ENCODE results near the gene SKOR1. TPM values are rescaled to one million over a fixed set of nuclear protein-coding genes. Genes with fewer than 3 reads are reported as not detected.

The SKOR1 gene
- total and polyA plus RNA-seq, 2 of the 13 experiments (the other 11 are each of a cell fraction or from before 2014, with no cell fraction given) = 0.09 to 0.11 TPM

DNA sequence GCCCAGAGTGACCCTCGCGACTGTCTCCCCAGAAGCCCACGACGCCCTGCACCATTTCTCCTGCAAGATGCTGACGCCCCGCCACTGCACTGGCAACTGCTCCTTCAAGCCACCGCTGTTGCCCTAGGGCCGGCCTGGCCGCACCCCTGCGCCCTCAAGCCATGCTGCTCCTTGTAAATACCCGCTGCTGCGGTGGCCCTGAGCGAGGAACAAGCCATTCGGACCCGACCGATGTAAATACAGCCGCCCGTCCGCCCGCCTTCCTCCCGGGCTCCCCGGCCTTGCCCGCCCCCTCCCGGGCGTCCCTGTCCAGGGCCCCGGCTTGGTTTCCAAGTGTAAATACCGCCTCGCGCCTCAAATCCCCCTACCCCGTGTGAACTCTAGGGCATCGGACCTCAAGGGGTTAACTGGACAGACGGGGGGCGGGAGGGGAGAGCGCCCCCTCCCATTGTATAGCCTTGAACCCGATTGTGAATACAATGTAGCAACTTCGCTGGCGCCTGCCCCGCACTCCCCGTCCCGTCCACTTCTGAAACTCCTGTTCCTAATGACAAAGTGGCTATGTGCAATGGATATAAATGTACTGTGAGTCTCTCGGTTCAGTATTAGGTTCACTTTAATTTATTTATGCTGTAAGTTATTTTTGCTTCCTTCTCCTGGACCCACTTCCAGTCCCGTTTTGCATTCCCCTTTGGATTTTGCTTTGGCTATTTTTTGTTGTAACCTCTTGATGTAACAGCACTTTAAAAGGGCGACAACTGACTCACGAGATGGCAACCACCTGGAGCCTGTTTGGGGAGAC lies 8.6 kb downstream of the SKOR1 start (continued):
- TF ChIP-seq ZNF891 (CRISPR knock-in tag; IDR thresholded peaks at IDR 0.05) (no peak), ZNF354B (CRISPR knock-in tag; IDR thresholded peaks at IDR 0.05) (no peak), NFYB (CRISPR knock-in tag; IDR thresholded peaks at IDR 0.05) (no peak), AGO1 (IDR thresholded peaks at IDR 0.05; ENCODE audit: low read depth, low read length, poor library complexity, severe bottlenecking) (no peak), BORCS8-MEF2B (CRISPR knock-in tag; IDR thresholded peaks at IDR 0.05) (no peak), TEAD3 (CRISPR knock-in tag; optimal IDR thresholded peaks at IDR 0.05; ENCODE audit: borderline replicate concordance) (no peak), RFX3 (CRISPR knock-in tag; IDR thresholded peaks at IDR 0.05) (no peak), ZNF234 (CRISPR knock-in tag; conservative IDR thresholded peaks at IDR 0.05) (no peak), SAP130 (CRISPR knock-in tag; IDR thresholded peaks at IDR 0.05; ENCODE audit: low read depth) (peak; percentile 40; the same call in 1 of the 2 replicates), ZNF570 (CRISPR knock-in tag; IDR thresholded peaks at IDR 0.05; ENCODE audit: borderline replicate concordance) (no peak), RFXANK (CRISPR knock-in tag; IDR thresholded peaks at IDR 0.05) (no peak), KMT2B (CRISPR knock-in tag; IDR thresholded peaks at IDR 0.05) (no peak), IRX3 (CRISPR knock-in tag; IDR thresholded peaks at IDR 0.05; ENCODE audit: borderline replicate concordance, low read depth) (0 out of 2 replicates have a peak, but pooled peaks have one; percentile 52), HDAC1 (CRISPR knock-in tag; IDR thresholded peaks at IDR 0.05) (no peak; the same call in 1 of the 2 replicates), HMGA1 (CRISPR knock-in tag; conservative IDR thresholded peaks at IDR 0.05) (no peak), MBD4 (IDR thresholded peaks at IDR 0.05; ENCODE audit: borderline replicate concordance, low read length) (no peak), MAZ (IDR thresholded peaks at IDR 0.05; ENCODE audit: borderline replicate concordance, low read depth, low read length) (0 out of 2 replicates have a peak, but pooled peaks have one; percentile 12), MAZ (CRISPR knock-in tag; IDR thresholded peaks at IDR 0.05; ENCODE audit: low read depth) (peak; percentile 34; the same call in 1 of the 2 replicates)
- TF ChIP-seq, protein P1, sequence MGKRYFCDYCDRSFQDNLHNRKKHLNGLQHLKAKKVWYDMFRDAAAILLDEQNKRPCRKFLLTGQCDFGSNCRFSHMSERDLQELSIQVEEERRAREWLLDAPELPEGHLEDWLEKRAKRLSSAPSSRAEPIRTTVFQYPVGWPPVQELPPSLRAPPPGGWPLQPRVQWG (CRISPR knock-in tag; IDR thresholded peaks at IDR 0.05; ENCODE audit: borderline replicate concordance, low read depth) = no peak
- TF ChIP-seq, protein P2, sequence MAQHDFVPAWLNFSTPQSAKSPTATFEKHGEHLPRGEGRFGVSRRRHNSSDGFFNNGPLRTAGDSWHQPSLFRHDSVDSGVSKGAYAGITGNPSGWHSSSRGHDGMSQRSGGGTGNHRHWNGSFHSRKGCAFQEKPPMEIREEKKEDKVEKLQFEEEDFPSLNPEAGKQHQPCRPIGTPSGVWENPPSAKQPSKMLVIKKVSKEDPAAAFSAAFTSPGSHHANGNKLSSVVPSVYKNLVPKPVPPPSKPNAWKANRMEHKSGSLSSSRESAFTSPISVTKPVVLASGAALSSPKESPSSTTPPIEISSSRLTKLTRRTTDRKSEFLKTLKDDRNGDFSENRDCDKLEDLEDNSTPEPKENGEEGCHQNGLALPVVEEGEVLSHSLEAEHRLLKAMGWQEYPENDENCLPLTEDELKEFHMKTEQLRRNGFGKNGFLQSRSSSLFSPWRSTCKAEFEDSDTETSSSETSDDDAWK (CRISPR knock-in tag; IDR thresholded peaks at IDR 0.05) = no peak
- TF ChIP-seq, protein P3, sequence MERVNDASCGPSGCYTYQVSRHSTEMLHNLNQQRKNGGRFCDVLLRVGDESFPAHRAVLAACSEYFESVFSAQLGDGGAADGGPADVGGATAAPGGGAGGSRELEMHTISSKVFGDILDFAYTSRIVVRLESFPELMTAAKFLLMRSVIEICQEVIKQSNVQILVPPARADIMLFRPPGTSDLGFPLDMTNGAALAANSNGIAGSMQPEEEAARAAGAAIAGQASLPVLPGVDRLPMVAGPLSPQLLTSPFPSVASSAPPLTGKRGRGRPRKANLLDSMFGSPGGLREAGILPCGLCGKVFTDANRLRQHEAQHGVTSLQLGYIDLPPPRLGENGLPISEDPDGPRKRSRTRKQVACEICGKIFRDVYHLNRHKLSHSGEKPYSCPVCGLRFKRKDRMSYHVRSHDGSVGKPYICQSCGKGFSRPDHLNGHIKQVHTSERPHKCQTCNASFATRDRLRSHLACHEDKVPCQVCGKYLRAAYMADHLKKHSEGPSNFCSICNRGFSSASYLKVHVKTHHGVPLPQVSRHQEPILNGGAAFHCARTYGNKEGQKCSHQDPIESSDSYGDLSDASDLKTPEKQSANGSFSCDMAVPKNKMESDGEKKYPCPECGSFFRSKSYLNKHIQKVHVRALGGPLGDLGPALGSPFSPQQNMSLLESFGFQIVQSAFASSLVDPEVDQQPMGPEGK (CRISPR knock-in tag; IDR thresholded peaks at IDR 0.05) = peak; percentile 93
- TF ChIP-seq, protein P4, sequence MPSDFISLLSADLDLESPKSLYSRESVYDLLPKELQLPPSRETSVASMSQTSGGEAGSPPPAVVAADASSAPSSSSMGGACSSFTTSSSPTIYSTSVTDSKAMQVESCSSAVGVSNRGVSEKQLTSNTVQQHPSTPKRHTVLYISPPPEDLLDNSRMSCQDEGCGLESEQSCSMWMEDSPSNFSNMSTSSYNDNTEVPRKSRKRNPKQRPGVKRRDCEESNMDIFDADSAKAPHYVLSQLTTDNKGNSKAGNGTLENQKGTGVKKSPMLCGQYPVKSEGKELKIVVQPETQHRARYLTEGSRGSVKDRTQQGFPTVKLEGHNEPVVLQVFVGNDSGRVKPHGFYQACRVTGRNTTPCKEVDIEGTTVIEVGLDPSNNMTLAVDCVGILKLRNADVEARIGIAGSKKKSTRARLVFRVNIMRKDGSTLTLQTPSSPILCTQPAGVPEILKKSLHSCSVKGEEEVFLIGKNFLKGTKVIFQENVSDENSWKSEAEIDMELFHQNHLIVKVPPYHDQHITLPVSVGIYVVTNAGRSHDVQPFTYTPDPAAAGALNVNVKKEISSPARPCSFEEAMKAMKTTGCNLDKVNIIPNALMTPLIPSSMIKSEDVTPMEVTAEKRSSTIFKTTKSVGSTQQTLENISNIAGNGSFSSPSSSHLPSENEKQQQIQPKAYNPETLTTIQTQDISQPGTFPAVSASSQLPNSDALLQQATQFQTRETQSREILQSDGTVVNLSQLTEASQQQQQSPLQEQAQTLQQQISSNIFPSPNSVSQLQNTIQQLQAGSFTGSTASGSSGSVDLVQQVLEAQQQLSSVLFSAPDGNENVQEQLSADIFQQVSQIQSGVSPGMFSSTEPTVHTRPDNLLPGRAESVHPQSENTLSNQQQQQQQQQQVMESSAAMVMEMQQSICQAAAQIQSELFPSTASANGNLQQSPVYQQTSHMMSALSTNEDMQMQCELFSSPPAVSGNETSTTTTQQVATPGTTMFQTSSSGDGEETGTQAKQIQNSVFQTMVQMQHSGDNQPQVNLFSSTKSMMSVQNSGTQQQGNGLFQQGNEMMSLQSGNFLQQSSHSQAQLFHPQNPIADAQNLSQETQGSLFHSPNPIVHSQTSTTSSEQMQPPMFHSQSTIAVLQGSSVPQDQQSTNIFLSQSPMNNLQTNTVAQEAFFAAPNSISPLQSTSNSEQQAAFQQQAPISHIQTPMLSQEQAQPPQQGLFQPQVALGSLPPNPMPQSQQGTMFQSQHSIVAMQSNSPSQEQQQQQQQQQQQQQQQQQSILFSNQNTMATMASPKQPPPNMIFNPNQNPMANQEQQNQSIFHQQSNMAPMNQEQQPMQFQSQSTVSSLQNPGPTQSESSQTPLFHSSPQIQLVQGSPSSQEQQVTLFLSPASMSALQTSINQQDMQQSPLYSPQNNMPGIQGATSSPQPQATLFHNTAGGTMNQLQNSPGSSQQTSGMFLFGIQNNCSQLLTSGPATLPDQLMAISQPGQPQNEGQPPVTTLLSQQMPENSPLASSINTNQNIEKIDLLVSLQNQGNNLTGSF (CRISPR knock-in tag; IDR thresholded peaks at IDR 0.05) = no peak

All from HepG2 (cell line).